ENCODE data around the gene RNF121.

Gene RNF121

GRCh38 chr11:72005347-72006260 lies 76.8 kb downstream of the RNF121 start:
- TF ChIP-seq EZH2phosphoT487 (IDR thresholded peaks at IDR 0.05; ENCODE audit: borderline replicate concordance, low read length) (no peak), CTCF (IDR thresholded peaks at IDR 0.05; ENCODE audit: low read depth, low read length, poor library complexity, severe bottlenecking) (no peak)
- no peaks in the 10 kb centered on the region for H3K27me3 ChIP-seq (ENCODE audit: control insufficient read depth, low read length)
- H3F3A ChIP-seq (ENCODE audit: control insufficient read depth, insufficient read depth): 0 out of 2 replicates have a peak, but pooled peaks cover 4% of the 10 kb centered on the region
- H3K36me3 ChIP-seq (ENCODE audit: control insufficient read depth, low read length): peaks cover 87% of the 10 kb centered on the region
- no peak overlapping the region for H3K27ac ChIP-seq (ENCODE audit: low read depth, low read length)
- H4K20me1 ChIP-seq (ENCODE audit: control insufficient read depth, insufficient read depth, low read depth, low read length): no peaks in the 10 kb centered on the region; the same call in 1 of the 2 replicates
- no peak overlapping the region for H3K4me3 ChIP-seq (ENCODE audit: low read length)
- no peaks in the 10 kb centered on the region for H3K9me3 ChIP-seq (ENCODE audit: control insufficient read depth, insufficient read depth, low read length)
- H3K4me2 ChIP-seq (ENCODE audit: low read length): no peak overlapping the region
- H3K4me1 ChIP-seq (ENCODE audit: control insufficient read depth, low read length): no peaks in the 10 kb centered on the region
- H3K79me2 ChIP-seq (ENCODE audit: control insufficient read depth, low read length): no peaks in the 10 kb centered on the region
- H3K9me2 ChIP-seq (replicated peaks; ENCODE audit: control insufficient read depth, low read length): no peaks in the 10 kb centered on the region

- peaks cover 95% of the 10 kb centered on the region for H3K36me3 ChIP-seq (ENCODE audit: control insufficient read depth, low read length)
- no peak overlapping the region for H3K27ac ChIP-seq (ENCODE audit: low read depth, low read length)
Observed at GRCh38 chr11:72006309-72007088, 77.7 kb downstream of the RNF121 start.

GRCh38 chr11:72007089-72007476 lies 78.2 kb downstream of the RNF121 start:
- H3F3A ChIP-seq (ENCODE audit: control insufficient read depth, insufficient read depth): 0 out of 2 replicates have a peak, but pooled peaks cover 4% of the 10 kb centered on the region
- no peak overlapping the region for H3K4me2 ChIP-seq (ENCODE audit: low read length)
- TF ChIP-seq EZH2phosphoT487 (IDR thresholded peaks at IDR 0.05; ENCODE audit: borderline replicate concordance, low read length): no peak
- TF ChIP-seq CTCF (IDR thresholded peaks at IDR 0.05; ENCODE audit: low read depth, low read length, poor library complexity, severe bottlenecking): no peak
- no peak overlapping the region for H3K4me3 ChIP-seq (ENCODE audit: low read length)
- no peaks in the 10 kb centered on the region for H3K4me1 ChIP-seq (ENCODE audit: control insufficient read depth, low read length)
- H3K27me3 ChIP-seq (ENCODE audit: control insufficient read depth, low read length): no peaks in the 10 kb centered on the region
- H3K79me2 ChIP-seq (ENCODE audit: control insufficient read depth, low read length): no peaks in the 10 kb centered on the region
- no peaks in the 10 kb centered on the region for H3K9me2 ChIP-seq (replicated peaks; ENCODE audit: control insufficient read depth, low read length)
- H3K36me3 ChIP-seq (ENCODE audit: control insufficient read depth, low read length): peaks cover 95% of the 10 kb centered on the region
- no peaks in the 10 kb centered on the region; the same call in 1 of the 2 replicates for H4K20me1 ChIP-seq (ENCODE audit: control insufficient read depth, insufficient read depth, low read depth, low read length)
- H3K27ac ChIP-seq (ENCODE audit: low read depth, low read length): no peak overlapping the region
- no peaks in the 10 kb centered on the region for H3K9me3 ChIP-seq (ENCODE audit: control insufficient read depth, insufficient read depth, low read length)

More at GRCh38 chr11:72006309-72007088, 77.7 kb downstream of the RNF121 start:
- Histone ChIP-seq H3F3A (ENCODE audit: control insufficient read depth, insufficient read depth) (0 out of 2 replicates have a peak, but pooled peaks cover 4% of the 10 kb centered on the region), H3K4me1 (ENCODE audit: control insufficient read depth, low read length) (no peaks in the 10 kb centered on the region), H3K9me3 (ENCODE audit: control insufficient read depth, insufficient read depth, low read length) (no peaks in the 10 kb centered on the region), H3K4me3 (ENCODE audit: low read length) (no peak overlapping the region), H3K9me2 (replicated peaks; ENCODE audit: control insufficient read depth, low read length) (no peaks in the 10 kb centered on the region), H4K20me1 (ENCODE audit: control insufficient read depth, insufficient read depth, low read depth, low read length) (no peaks in the 10 kb centered on the region; the same call in 1 of the 2 replicates), H3K79me2 (ENCODE audit: control insufficient read depth, low read length) (no peaks in the 10 kb centered on the region), H3K4me2 (ENCODE audit: low read length) (no peak overlapping the region), H3K27me3 (ENCODE audit: control insufficient read depth, low read length) (no peaks in the 10 kb centered on the region)
- TF ChIP-seq EZH2phosphoT487 (IDR thresholded peaks at IDR 0.05; ENCODE audit: borderline replicate concordance, low read length) (no peak), CTCF (IDR thresholded peaks at IDR 0.05; ENCODE audit: low read depth, low read length, poor library complexity, severe bottlenecking) (no peak)

All from DOHH2 (cell line).